GM12872 (cell line): ENCODE measurements around the gene HPCAL1.

ENCODE experiments used
- CTCF ChIP-seq: IDR thresholded peaks from 3 replicates; pipeline ENCODE4 v1.5.1; 2011; ENCODE audit warnings: low read depth, mild to moderate bottlenecking, low read length, moderate library complexity; ENCODE audit not compliant: insufficient read depth

Gene HPCAL1

GRCh38 chr2:10257036-10257435 is 45.7 kb upstream of the HPCAL1 start:
- TF ChIP-seq CTCF, result no peak

- no peak for TF ChIP-seq CTCF
Measured at GRCh38 chr2:10257500-10258147, 45.1 kb upstream of the HPCAL1 start.

GRCh38 chr2:10258326-10258725 is 44.4 kb upstream of the HPCAL1 start:
- no peak for TF ChIP-seq CTCF

GRCh38 chr2:10258726-10259125 is 44.0 kb upstream of the HPCAL1 start:
- no peak for TF ChIP-seq CTCF

GRCh38 chr2:10260130-10260529 is 42.6 kb upstream of the HPCAL1 start:
- TF ChIP-seq CTCF, result no peak

DNA sequence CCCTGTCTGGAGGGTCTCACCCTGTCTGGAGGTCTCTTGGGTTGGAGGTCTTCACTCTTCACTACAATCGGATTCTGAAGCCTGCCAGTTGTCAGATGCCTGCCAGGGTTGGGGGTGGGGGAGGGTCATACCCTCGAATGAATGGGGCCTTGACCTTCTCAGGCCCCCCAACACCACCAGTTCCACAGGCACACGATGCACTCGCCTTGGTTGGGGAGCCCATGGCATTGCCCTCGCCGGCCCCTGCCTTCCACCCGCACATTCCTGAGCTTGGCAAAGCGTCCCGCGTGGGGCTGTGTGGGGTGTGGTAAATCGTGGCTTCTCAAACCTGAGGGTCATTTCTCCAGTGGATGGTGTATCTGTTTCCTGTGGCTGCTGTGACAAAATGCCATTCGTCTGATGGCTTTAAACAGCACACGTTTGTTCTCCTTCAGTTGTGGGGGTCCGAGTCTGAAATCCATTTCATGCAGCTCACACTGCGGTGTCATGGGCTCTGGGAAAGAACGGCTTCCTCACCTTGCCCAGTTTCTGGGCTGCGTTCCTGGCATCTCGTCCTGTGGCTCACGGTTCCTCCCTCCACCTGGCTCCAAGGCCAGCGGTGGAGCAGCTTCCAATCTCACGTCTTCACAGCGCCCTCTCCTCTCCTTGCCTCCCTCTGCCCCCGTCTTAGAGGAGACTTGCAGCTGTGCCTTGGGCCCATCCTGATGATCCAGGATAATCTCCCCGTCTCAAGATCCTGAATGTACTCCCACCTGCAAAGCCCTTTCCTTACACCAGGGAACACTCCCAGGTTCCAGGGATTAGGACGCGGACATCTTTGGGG is 38.0 kb upstream of the HPCAL1 start:
- TF ChIP-seq CTCF, result no peak

DNA sequence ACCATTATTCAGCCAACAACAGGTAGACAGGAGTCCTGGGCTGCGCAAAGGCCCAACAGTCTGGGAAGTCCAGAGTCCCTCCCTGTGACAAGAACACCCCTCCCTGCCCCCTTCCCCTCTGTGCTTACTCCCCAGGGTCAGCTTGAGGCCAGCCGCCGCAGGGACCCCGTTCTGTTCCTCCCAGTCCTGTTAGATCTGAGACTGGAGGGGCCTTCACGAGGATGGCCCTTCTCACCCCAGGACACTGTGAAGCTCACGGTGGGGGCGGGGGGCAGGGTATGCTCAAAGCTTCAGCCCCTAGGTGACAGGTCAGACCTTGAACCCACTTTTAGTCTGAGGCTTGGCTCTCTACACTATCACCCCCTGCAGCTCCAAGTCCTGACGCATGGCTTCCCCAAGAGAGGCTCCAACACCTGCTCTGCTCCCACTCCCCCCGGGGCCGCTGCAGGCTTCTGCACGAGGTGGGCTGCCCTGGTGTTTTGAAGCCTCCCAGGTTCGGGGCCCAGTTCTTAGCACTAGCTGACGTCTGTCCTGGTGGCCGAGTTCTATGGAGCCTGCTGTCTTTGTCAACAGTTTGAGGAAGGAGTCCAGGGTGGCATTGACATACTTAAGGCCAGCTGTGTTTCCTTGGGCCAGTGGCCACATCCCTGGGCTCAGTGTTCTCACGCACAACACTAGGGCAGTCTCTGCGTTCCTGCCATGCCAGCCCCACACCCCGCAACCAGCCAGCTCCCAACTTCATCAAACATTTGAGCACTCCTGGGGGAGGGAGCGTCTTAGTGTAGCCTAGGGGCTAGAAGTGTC is 37.2 kb upstream of the HPCAL1 start:
- no peak for TF ChIP-seq CTCF
